ENCODE measurements around the gene PPT2. TPM values are rescaled to one million over a fixed set of nuclear protein-coding genes. Genes with fewer than 3 reads are reported as not detected.

The PPT2 gene
- total and polyA plus RNA-seq, 2 of the 13 experiments (the other 11 are each of a cell fraction or from before 2014, with no cell fraction given): 39.2 to 61.8 TPM

DNA sequence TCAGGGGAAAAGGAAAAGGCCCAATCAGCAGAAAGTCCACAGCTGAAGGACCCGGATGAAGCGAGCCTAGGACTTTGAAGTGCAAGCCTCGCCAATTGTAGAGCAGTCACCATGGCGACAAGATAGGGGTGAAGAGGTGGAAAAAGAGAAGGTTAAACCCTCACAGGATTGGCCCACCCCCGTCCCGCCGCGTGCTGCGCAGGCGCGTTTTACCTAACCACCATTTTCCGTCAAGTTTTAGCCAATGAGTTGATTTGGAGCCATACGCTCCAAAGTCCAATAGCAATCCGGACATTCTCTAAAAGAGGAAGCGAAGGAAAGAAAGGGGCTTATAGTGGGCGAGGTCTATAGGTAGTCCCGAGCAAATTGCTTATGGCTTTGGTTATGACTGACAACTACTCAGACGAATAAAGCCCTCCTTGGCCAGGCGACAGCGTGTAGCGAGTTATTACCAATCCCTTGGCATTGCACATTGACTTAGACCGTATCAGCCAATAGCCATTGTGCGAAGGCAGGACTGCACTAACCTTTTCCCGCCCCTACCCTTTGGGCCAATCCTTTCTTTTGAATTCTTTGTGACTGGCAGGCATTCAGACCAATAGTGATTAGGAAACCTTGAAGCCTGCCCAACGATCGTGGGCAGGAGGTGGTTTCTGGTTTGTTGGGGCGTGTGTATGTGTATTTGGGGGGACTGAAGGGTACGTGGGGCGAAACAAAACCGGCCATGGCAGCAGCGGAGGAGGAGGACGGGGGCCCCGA, 24.0 kb downstream of the PPT2 start, which contains the start of gene RNF5 (continued):
- no peak for TF ChIP-seq HNF1A (IDR thresholded peaks at IDR 0.05; ENCODE audit: low read depth)
- no peak for TF ChIP-seq HNF1A (CRISPR knock-in tag; IDR thresholded peaks at IDR 0.05; ENCODE audit: borderline replicate concordance)
- TF ChIP-seq ZNF276 (CRISPR knock-in tag; IDR thresholded peaks at IDR 0.05; ENCODE audit: low read depth): no peak; the same call in 1 of the 2 replicates
- no peak for TF ChIP-seq SMARCE1 (IDR thresholded peaks at IDR 0.05; ENCODE audit: borderline replicate concordance)
- TF ChIP-seq ZNF713 (CRISPR knock-in tag; IDR thresholded peaks at IDR 0.05): no peak
- TF ChIP-seq ZNF432 (CRISPR knock-in tag; IDR thresholded peaks at IDR 0.05; ENCODE audit: borderline replicate concordance): no peak
- TF ChIP-seq ZNF367 (CRISPR knock-in tag; IDR thresholded peaks at IDR 0.05; ENCODE audit: borderline replicate concordance): no peak
- TF ChIP-seq ZNF484 (CRISPR knock-in tag; IDR thresholded peaks at IDR 0.05; ENCODE audit: borderline replicate concordance, low read depth): no peak
- TF ChIP-seq ZKSCAN5 (CRISPR knock-in tag; IDR thresholded peaks at IDR 0.05): no peak
- TF ChIP-seq TMF1 (CRISPR knock-in tag; IDR thresholded peaks at IDR 0.05; ENCODE audit: low read depth): no peak
- TF ChIP-seq ZFP41 (CRISPR knock-in tag; IDR thresholded peaks at IDR 0.05; ENCODE audit: borderline replicate concordance): no peak
- no peak for TF ChIP-seq FOXA1 (IDR thresholded peaks at IDR 0.05)
- peak; percentile 69 for TF ChIP-seq FOXA1 (CRISPR knock-in tag; IDR thresholded peaks at IDR 0.05)
- TF ChIP-seq ZNF20 (CRISPR knock-in tag; IDR thresholded peaks at IDR 0.05): no peak
- TF ChIP-seq ZSCAN31 (CRISPR knock-in tag; IDR thresholded peaks at IDR 0.05; ENCODE audit: low read depth): peak; percentile 93
- no peak for TF ChIP-seq TAF15 (IDR thresholded peaks at IDR 0.05; ENCODE audit: low read depth, low read length, poor library complexity, severe bottlenecking)
- TF ChIP-seq TARDBP (CRISPR knock-in tag; IDR thresholded peaks at IDR 0.05): no peak; the same call in 1 of the 2 replicates
- TF ChIP-seq PRDM10 (CRISPR knock-in tag; IDR thresholded peaks at IDR 0.05; ENCODE audit: low read depth): no peak; the same call in 1 of the 2 replicates
- no peak for TF ChIP-seq RARA (CRISPR knock-in tag; IDR thresholded peaks at IDR 0.05)
- TF ChIP-seq THAP11 (CRISPR knock-in tag; IDR thresholded peaks at IDR 0.05): 0 out of 2 replicates have a peak, but pooled peaks have one; percentile 33
- TF ChIP-seq ZNF777 (CRISPR knock-in tag; IDR thresholded peaks at IDR 0.05): no peak
